SW 1271 (cell line): ENCODE measurements around the gene OPCML.

Experiments
- DNase-seq, 2 experiments: peaks; one replicate each; lab custom pipeline; 2025; lab: John Stamatoyannopoulos, UW

Gene OPCML

GRCh38 chr11:132669949-132670348 is 862.4 kb downstream of the OPCML start:
- DNase-seq: no peak

GRCh38 chr11:132665205-132665604 is 867.1 kb downstream of the OPCML start:
- no peak for DNase-seq

- DNase-seq: no peak
These were observed 873.6 kb downstream of the OPCML start for GRCh38 chr11:132658696-132659095.

GRCh38 chr11:132658004-132658403 is 874.3 kb downstream of the OPCML start:
- DNase-seq: no peak

GRCh38 chr11:132655187-132655855 is 877.0 kb downstream of the OPCML start:
- DNase-seq: no peak

GRCh38 chr11:132653237-132653636 is 879.1 kb downstream of the OPCML start:
- DNase-seq: no peak

- DNase-seq: no peak
These were observed 881.2 kb downstream of the OPCML start for GRCh38 chr11:132650969-132651720.

GRCh38 chr11:132649277-132649676 is 883.0 kb downstream of the OPCML start:
- DNase-seq: no peak

GRCh38 chr11:132648851-132649250 is 883.5 kb downstream of the OPCML start:
- DNase-seq: no peak

- no peak for DNase-seq
These were observed 885.4 kb downstream of the OPCML start for GRCh38 chr11:132646890-132647289.

GRCh38 chr11:132644520-132645239 is 887.6 kb downstream of the OPCML start:
- DNase-seq: no peak

GRCh38 chr11:132643239-132643638 is 889.1 kb downstream of the OPCML start:
- DNase-seq: no peak

- DNase-seq: no peak
These were observed 891.3 kb downstream of the OPCML start for GRCh38 chr11:132640952-132641351.

GRCh38 chr11:132639986-132640385 is 892.3 kb downstream of the OPCML start:
- DNase-seq: no peak

GRCh38 chr11:132639403-132639802 is 892.9 kb downstream of the OPCML start:
- no peak for DNase-seq

GRCh38 chr11:132638423-132638822 is 893.9 kb downstream of the OPCML start:
- DNase-seq: no peak

GRCh38 chr11:132636523-132636922 is 895.8 kb downstream of the OPCML start:
- DNase-seq: no peak

- peak; percentile 50 to 76 for DNase-seq
These were observed 899.6 kb downstream of the OPCML start for GRCh38 chr11:132632641-132633124.

GRCh38 chr11:132631989-132632388 is 900.3 kb downstream of the OPCML start:
- DNase-seq: no peak

- DNase-seq: no peak
These were observed 904.3 kb downstream of the OPCML start for GRCh38 chr11:132627981-132628380.

- DNase-seq: no peak
These were observed 905.9 kb downstream of the OPCML start for GRCh38 chr11:132626446-132626845.

- no peak for DNase-seq
These were observed 908.8 kb downstream of the OPCML start for GRCh38 chr11:132623511-132623910.
